A673 (cell line): ENCODE data around the gene SLC12A3. TPM values are rescaled to one million over a fixed set of nuclear protein-coding genes. Genes with fewer than 3 reads are reported as not detected.

Experiments used
- BruUV-seq: library from RNA; stranded (reverse); fragments of 400-500 nt; replicated peaks from 2 replicates; lab custom pipeline; 2021; lab: Mats Ljungman, UMichigan
- CTCF ChIA-PET: fragments of 300-600 bp; sonication (Branson Sonifier 250); formaldehyde crosslinking; loops from one replicate; lab custom pipeline; 2022; ENCODE audit warnings: antibody characterized with exemption; lab: Charles Lee
- POLR2A ChIA-PET: fragments of 300-600 bp; sonication (Branson Sonifier 250); formaldehyde crosslinking; loops from one replicate; lab custom pipeline; 2022; ENCODE audit warnings: antibody characterized with exemption; ENCODE audit not compliant: low non-redundant PET; lab: Charles Lee
- DNase-seq: peaks from one replicate; pipeline ENCODE4 v3.0.0-alpha.2; 2015; ENCODE audit warnings: low spot score
- H3K27ac ChIP-seq: fragments of 200-600 bp; sonication (generic); 2 replicates; pipeline ENCODE4 v1.5.1; 2016; ENCODE audit warnings: mixed run types, low read depth, mild to moderate bottlenecking, mixed read lengths, antibody characterized with exemption, low read length; ENCODE audit not compliant: poor library complexity, severe bottlenecking
- H3K27me3 ChIP-seq: fragments of 200-600 bp; sonication (generic); replicated peaks from 2 replicates; pipeline ENCODE4 v1.6.1; 2017; ENCODE audit warnings: mixed run types, low read depth, mild to moderate bottlenecking, mixed read lengths, antibody characterized with exemption, low read length; ENCODE audit not compliant: insufficient read depth, poor library complexity
- H3K36me3 ChIP-seq: fragments of 200-600 bp; sonication (generic); 2 replicates; pipeline ENCODE4 v1.6.1; 2016; ENCODE audit warnings: mixed run types, mild to moderate bottlenecking, mixed read lengths, antibody characterized with exemption, low read length; ENCODE audit not compliant: insufficient read depth, poor library complexity, severe bottlenecking
- H3K4me1 ChIP-seq: fragments of 200-600 bp; sonication (generic); 2 replicates; pipeline ENCODE4 v1.6.1; 2017; ENCODE audit warnings: mixed run types, mild to moderate bottlenecking, mixed read lengths, antibody characterized with exemption, low read length; ENCODE audit not compliant: insufficient read depth, poor library complexity, severe bottlenecking
- H3K4me3 ChIP-seq: fragments of 200-600 bp; sonication (generic); 2 replicates; pipeline ENCODE4 v1.5.1; 2016; ENCODE audit warnings: low read depth, mixed run types, mild to moderate bottlenecking, mixed read lengths, low read length; ENCODE audit not compliant: poor library complexity, severe bottlenecking
- H3K9me3 ChIP-seq: fragments of 200-600 bp; sonication (generic); 2 replicates; pipeline ENCODE4 v1.6.1; 2016; ENCODE audit warnings: mixed run types, low read depth, mild to moderate bottlenecking, mixed read lengths, antibody characterized with exemption, low read length; ENCODE audit not compliant: poor library complexity, severe bottlenecking
- CTCF ChIP-seq: fragments of 300-800, 200-600 bp; sonication (generic); conservative IDR thresholded peaks from 2 replicates; pipeline ENCODE4 v1.5.1; 2017; ENCODE audit warnings: low read depth, mild to moderate bottlenecking, antibody characterized with exemption, low read length, moderate library complexity, mixed read lengths
- EZH2 ChIP-seq: fragments of 200-600 bp; sonication (generic); IDR thresholded peaks from 2 replicates; pipeline ENCODE4 v1.6.1; 2017; ENCODE audit warnings: borderline replicate concordance, low read depth, mild to moderate bottlenecking, mixed read lengths, antibody characterized with exemption, low read length; ENCODE audit not compliant: poor library complexity, severe bottlenecking
- intact Hi-C: fragments of 100-400 bp; cut with micrococcal nuclease; formaldehyde crosslinking; loops from one replicate; pipeline ENCODE4 v1.10.0; 2022; ENCODE audit not compliant: unreplicated experiment
- total RNA-seq: library from RNA; stranded (reverse); gene quantifications from 2 replicates; pipeline ENCODE4 v1.2.3, GENCODE V29; 2021

SLC12A3 gene
- total RNA-seq, 1 experiment from 2014 or later = not detected

GRCh38 chr16:56817938-56818337 is 47.1 kb upstream of the SLC12A3 start:
- TF ChIP-seq EZH2 = no peak
- TF ChIP-seq CTCF = no peak
- Histone ChIP-seq H3K4me3 (no peak overlapping the region), H3K36me3 (peaks cover 14% of the 10 kb centered on the region), H3K4me1 (no peaks in the 10 kb centered on the region), H3K9me3 (no peaks in the 10 kb centered on the region), H3K27me3 (no peaks in the 10 kb centered on the region), H3K27ac (no peak overlapping the region)
- POLR2A ChIA-PET = no interaction called here
- no TSS peak for BruUV-seq
- intact Hi-C loops = no loop called here
- DNase-seq = no peak
- CTCF ChIA-PET = no interaction called here

- TF ChIP-seq EZH2 (no peak), CTCF (no peak)
- POLR2A ChIA-PET = no interaction called here
- CTCF ChIA-PET = no interaction called here
Measured at GRCh38 chr16:56823081-56823733, 41.8 kb upstream of the SLC12A3 start.

GRCh38 chr16:56824331-56824730 is 40.7 kb upstream of the SLC12A3 start:
- Histone ChIP-seq H3K4me1 (no peaks in the 10 kb centered on the region), H3K4me3 (no peak overlapping the region), H3K27me3 (no peaks in the 10 kb centered on the region), H3K27ac (no peak overlapping the region), H3K9me3 (no peaks in the 10 kb centered on the region), H3K36me3 (peaks cover 38% of the 10 kb centered on the region)
- peak; percentile 31 for DNase-seq
- no TSS peak for BruUV-seq
- ChIA-PET POLR2A (no interaction called here), CTCF (no interaction called here)
- TF ChIP-seq EZH2 (no peak), CTCF (0 out of 2 replicates have a peak, but pooled peaks have one; percentile 6)
- intact Hi-C loops = no loop called here

More at GRCh38 chr16:56823081-56823733, 41.8 kb upstream of the SLC12A3 start:
- DNase-seq = no peak
- H3K4me3 ChIP-seq = no peak overlapping the region
- H3K4me1 ChIP-seq = no peaks in the 10 kb centered on the region
- H3K36me3 ChIP-seq = peaks cover 32% of the 10 kb centered on the region
- no TSS peak for BruUV-seq
- H3K9me3 ChIP-seq = no peaks in the 10 kb centered on the region
- H3K27me3 ChIP-seq = no peaks in the 10 kb centered on the region
- no peak overlapping the region for H3K27ac ChIP-seq
- intact Hi-C loops = no loop called here
